ENCODE results near the gene ATXN10. TPM values are rescaled to one million over a fixed set of nuclear protein-coding genes. Genes with fewer than 3 reads are reported as not detected.

Gene ATXN10
- total and polyA plus RNA-seq, 3 donors from 2014 or later, result 171 to 204 (median 176) TPM

DNA sequence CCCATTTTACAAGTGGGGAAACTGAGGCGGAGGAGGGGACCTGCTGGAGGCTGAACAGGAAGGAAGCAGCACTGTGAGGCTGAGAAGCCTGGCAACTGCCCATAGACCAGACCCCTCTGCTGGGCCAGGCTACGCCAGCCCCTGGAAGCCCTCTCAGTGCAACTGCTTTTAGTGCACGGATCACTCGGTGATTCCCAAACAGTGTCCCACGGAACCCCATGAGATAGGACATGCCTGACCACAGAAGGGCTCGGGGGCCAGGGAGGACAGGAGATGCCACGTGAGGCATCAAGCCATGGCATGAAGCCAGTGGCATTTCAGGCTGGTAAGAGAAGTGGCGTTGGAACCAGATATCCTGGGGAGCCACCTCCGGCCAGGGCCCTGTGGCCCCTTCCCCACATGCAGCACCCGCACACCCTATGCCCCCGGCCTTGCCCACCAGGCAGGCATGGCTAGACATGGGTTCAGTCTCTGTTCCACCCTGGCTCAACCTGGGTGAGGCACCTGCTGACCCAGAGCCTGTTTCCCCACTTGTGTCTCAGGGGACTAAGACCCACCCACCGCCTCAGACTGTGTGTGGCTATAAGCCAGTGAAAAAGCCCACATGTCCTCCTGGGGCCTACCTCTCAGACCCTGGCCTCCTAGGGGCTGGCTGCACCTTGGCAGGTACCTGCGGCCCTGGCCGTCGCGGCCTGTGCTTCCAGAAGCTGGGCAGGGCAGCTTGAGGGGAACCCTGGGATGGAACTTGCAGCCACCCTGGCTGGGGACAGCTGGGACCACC is 221.2 kb downstream of the ATXN10 start:
- no peaks in the 10 kb centered on the region for H3K36me3 ChIP-seq (ENCODE audit: low read depth, missing control alignments)
- H3K27ac ChIP-seq, result no peak overlapping the region
- TF ChIP-seq POLR2A (IDR thresholded peaks at IDR 0.05), result no peak
- TF ChIP-seq, protein P1, sequence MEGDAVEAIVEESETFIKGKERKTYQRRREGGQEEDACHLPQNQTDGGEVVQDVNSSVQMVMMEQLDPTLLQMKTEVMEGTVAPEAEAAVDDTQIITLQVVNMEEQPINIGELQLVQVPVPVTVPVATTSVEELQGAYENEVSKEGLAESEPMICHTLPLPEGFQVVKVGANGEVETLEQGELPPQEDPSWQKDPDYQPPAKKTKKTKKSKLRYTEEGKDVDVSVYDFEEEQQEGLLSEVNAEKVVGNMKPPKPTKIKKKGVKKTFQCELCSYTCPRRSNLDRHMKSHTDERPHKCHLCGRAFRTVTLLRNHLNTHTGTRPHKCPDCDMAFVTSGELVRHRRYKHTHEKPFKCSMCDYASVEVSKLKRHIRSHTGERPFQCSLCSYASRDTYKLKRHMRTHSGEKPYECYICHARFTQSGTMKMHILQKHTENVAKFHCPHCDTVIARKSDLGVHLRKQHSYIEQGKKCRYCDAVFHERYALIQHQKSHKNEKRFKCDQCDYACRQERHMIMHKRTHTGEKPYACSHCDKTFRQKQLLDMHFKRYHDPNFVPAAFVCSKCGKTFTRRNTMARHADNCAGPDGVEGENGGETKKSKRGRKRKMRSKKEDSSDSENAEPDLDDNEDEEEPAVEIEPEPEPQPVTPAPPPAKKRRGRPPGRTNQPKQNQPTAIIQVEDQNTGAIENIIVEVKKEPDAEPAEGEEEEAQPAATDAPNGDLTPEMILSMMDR (IDR thresholded peaks at IDR 0.05), result no peak
- DNase-seq, result no peak
- intact Hi-C loops (cut with DNase I; ENCODE audit: low total_unique reads), result no loop called here
- WGBS, 2 donors, result 84 to 93% methylated on average over 6 to 16 of the region's 16 CpGs
- no peaks in the 10 kb centered on the region for H3K4me1 ChIP-seq
- no peak overlapping the region for H3K4me3 ChIP-seq
- no peaks in the 10 kb centered on the region for H3K27me3 ChIP-seq
- no peaks in the 10 kb centered on the region for H3K9me3 ChIP-seq

DNA sequence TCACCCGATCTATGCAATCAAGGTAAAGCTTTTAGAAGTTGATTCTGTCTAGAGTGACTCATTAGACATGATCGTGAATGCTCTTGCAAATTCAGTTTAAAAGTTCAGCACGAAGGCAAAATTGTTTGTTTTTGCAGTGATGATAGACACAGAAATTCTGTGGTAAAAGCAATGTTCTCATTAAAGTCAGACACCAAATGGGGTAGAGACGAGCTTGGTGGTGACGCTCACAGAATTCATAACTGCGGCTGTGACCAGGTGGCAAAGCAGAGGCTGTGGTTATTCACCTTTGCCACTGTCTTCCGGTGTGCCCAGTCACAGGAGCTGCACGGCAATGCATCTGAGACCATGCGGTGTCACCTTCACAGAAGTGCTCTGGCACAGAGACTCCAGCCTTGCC is 221.9 kb downstream of the ATXN10 start:
- Histone ChIP-seq H3K27ac (no peak overlapping the region), H3K4me3 (no peak overlapping the region), H3K4me1 (no peaks in the 10 kb centered on the region), H3K9me3 (no peaks in the 10 kb centered on the region), H3K27me3 (no peaks in the 10 kb centered on the region), H3K36me3 (ENCODE audit: low read depth, missing control alignments) (no peaks in the 10 kb centered on the region)
- intact Hi-C loops (cut with DNase I; ENCODE audit: low total_unique reads), result no loop called here
- WGBS, 2 donors, result 73 to 91% methylated on average over 9 of the region's 9 CpGs
- DNase-seq, result no peak
- TF ChIP-seq, protein P1 (IDR thresholded peaks at IDR 0.05), result no peak
- TF ChIP-seq POLR2A (IDR thresholded peaks at IDR 0.05), result no peak

Small RNA genes within 50 kb of the gene (microRNA-seq; reads per million reads assigned to microRNA genes)
- gene MIR4762 (ENCODE audit: borderline number of aligned reads in 2 of 2, borderline replicate concordance in 1 of 2), result 0 reads per million in 2 donors

Small RNA genes within 50 kb of the gene (small RNA-seq; reads per million reads assigned to genes)
- gene MIR4762, result 0 to 0.46 reads per million in 2 donors
- gene RNU6-1161P, result 0 reads per million in 2 donors

Other genes starting within 250 kb of the ATXN10 start
- 10 to 100 TPM; 32.4 to 42.2 TPM for gene FBLN1, start 169.0 kb upstream of the ATXN10 start, total RNA-seq
- gene FBLN1, start 169.0 kb upstream of the ATXN10 start, polyA plus RNA-seq (ENCODE audit: insufficient read depth, low read depth, low replicate concordance), result 154 TPM